ENCODE data around the gene FAM227B.
"Not testable (repeated sequence)": the region's sequence is repeated elsewhere in the genome, so short reads cannot be mapped to it uniquely, and the experiment has no call there.

The FAM227B gene

DNA sequence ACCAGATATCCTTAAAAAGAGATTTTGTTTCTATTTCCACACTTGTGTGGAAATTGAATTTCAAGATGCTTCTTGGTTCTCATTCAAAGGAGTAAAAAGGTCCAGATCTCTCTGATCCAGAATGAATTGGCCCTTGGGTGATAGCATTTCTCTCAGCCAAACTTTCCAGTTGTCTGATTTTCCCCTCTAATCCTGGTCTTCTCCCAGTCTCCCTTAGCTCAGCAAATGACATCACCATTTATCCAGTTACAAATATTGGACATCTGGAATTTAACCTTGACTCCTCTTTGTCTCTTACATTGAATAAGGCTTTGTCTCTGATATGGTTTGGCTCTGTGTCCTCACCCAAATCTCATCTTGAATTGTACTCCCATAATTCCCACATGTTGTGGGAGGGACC, 207.8 kb downstream of the FAM227B start:
- Histone ChIP-seq H3K4me3 (ENCODE audit: insufficient read depth, low read depth, low read length, poor library complexity, severe bottlenecking) (no peak overlapping the region), H3K36me3 (ENCODE audit: control insufficient read depth, insufficient read depth, low read length) (no peaks in the 10 kb centered on the region), H3K9me3 (ENCODE audit: control insufficient read depth, low read length) (no peaks in the 10 kb centered on the region), H3K4me1 (ENCODE audit: control insufficient read depth, insufficient read depth, low read length, poor library complexity, severe bottlenecking) (no peaks in the 10 kb centered on the region), H3K27me3 (replicated peaks; ENCODE audit: control insufficient read depth, insufficient read depth, low read length, poor library complexity, severe bottlenecking) (no peaks in the 10 kb centered on the region), H3K27ac (ENCODE audit: insufficient read depth, low read length, poor library complexity, severe bottlenecking) (no peak overlapping the region)
- DNase-seq, result no peak

DNA sequence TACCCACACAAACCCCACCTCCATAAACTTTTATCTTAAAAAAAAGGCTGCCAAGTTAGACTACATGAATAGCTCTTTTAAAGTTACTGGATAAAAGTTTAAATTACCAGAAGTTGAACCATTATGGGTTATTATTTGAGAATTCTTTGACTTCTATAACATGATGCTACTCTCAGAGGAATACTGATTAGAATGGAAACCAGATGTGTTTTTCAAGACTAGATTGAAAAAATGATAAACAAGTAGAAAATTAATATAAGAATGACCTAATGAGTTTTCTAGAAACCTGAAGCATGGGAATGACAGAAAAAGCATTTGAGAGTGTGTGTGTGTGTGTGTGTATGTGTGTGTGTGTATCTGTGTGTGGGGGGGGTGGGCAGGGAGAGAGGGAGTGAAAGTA, 210.0 kb downstream of the FAM227B start:
- DNase-seq, result no peak
- Histone ChIP-seq H3K4me3 (ENCODE audit: insufficient read depth, low read depth, low read length, poor library complexity, severe bottlenecking) (no peak overlapping the region), H3K27ac (ENCODE audit: insufficient read depth, low read length, poor library complexity, severe bottlenecking) (no peak overlapping the region), H3K9me3 (ENCODE audit: control insufficient read depth, low read length) (no peaks in the 10 kb centered on the region), H3K36me3 (ENCODE audit: control insufficient read depth, insufficient read depth, low read length) (no peaks in the 10 kb centered on the region), H3K27me3 (replicated peaks; ENCODE audit: control insufficient read depth, insufficient read depth, low read length, poor library complexity, severe bottlenecking) (no peaks in the 10 kb centered on the region), H3K4me1 (ENCODE audit: control insufficient read depth, insufficient read depth, low read length, poor library complexity, severe bottlenecking) (no peaks in the 10 kb centered on the region)

DNA sequence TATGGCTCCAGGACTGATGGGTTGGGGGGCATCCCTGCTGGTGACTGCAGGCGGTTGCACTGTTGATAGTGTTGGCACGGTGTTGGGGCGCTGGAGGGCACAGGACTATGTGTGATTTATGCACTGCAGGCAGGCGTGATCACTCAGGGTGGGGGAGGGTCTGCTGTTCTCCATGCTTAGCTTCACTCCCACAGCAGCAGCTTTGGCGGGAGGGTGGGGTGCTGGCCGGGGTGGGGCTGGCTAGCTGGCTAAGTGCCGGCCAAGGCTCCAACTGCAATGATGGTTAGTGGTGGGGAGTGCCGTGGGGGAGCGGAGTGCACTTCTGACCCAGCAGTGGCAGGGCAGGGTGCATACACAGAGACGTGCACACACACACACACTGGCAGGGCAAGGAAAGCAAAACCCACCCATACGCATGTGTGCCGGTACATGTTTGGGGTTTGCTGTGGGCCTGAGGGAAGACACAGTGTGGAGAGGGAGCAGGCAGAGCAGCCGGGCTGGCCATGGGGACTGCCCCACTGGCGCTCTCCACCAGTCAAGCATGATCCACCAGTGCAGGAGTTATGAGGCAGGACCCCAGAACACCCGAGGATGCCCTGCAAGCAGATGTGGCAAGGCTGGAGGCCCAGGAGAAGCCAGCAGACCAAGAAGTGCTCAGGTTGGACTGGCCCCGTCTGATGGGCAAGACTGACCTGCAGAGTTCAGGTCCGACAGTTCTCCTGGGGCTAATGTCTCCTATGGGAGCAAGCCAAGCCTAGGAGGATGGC, 214.1 kb downstream of the FAM227B start:
- Histone ChIP-seq H3K4me1 (ENCODE audit: control insufficient read depth, insufficient read depth, low read length, poor library complexity, severe bottlenecking) (no peaks in the 10 kb centered on the region), H3K4me3 (ENCODE audit: insufficient read depth, low read depth, low read length, poor library complexity, severe bottlenecking) (no peak overlapping the region)
- no peak for DNase-seq

DNA sequence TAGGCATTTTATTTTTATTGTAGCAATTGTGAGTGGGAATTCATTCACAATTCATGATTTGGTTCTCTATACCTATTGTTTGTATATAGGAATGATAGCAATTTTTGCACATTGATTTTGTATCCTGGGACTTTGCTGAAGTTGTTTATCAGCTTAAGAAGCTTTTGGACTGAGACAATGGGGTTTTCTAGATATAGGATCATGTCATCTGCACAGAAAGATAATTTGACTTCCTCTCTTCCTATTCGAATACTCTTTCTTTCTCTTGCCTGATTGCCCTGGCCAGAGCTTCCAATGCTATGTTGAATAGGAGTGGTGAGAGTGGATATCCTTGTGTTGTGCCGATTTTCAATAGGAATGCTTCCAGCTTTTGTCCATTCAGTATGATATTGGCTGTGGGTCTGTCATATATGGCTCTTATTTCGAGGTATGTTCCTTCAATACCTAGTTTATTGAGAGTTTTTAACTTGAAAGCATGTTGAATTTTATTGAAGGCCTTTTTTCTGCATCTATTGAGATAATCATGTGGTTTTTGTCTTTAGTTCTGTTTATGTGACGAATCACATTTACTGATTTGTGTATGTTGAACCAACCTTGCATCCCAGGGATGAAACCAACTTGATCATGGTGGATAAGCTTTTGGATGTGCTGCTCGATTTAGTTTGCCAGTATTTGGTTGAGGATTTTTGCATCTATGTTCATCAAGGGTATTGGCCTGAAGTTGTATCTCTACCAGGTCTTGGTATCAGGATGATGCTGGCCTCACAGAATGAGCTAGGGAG, 217.9 kb downstream of the FAM227B start:
- DNase-seq; H3K4me3 ChIP-seq (ENCODE audit: insufficient read depth, low read depth, low read length, poor library complexity, severe bottlenecking); H3K4me1 ChIP-seq (ENCODE audit: control insufficient read depth, insufficient read depth, low read length, poor library complexity, severe bottlenecking); H3K9me3 ChIP-seq (ENCODE audit: control insufficient read depth, low read length); H3K27me3 ChIP-seq (replicated peaks; ENCODE audit: control insufficient read depth, insufficient read depth, low read length, poor library complexity, severe bottlenecking); H3K36me3 ChIP-seq (ENCODE audit: control insufficient read depth, insufficient read depth, low read length); H3K27ac ChIP-seq (ENCODE audit: insufficient read depth, low read length, poor library complexity, severe bottlenecking): not testable (repeated sequence)

More for the DNA sequence above, 214.1 kb downstream of the FAM227B start:
- Histone ChIP-seq H3K9me3 (ENCODE audit: control insufficient read depth, low read length) (no peaks in the 10 kb centered on the region), H3K27me3 (replicated peaks; ENCODE audit: control insufficient read depth, insufficient read depth, low read length, poor library complexity, severe bottlenecking) (no peaks in the 10 kb centered on the region), H3K27ac (ENCODE audit: insufficient read depth, low read length, poor library complexity, severe bottlenecking) (no peak overlapping the region), H3K36me3 (ENCODE audit: control insufficient read depth, insufficient read depth, low read length) (no peaks in the 10 kb centered on the region)

DNA sequence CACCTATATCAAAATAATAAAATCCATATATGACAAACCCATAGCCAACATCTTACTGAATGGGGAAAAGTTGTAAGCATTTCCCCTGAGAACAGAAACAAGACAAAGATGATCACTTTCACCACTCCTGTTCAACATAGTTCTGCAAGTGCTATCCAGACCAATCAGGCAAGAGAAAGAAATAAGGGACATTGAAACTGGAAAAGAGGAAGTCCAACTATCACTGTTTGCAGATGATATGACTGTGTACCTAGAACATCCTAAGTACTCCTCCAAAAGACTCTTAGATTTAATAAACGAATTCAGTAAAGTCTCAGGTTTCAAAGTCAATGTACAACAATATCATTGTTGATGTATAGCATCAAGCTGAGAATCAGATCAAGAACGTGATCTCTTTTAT, 233.1 kb downstream of the FAM227B start:
- Histone ChIP-seq H3K4me3 (ENCODE audit: insufficient read depth, low read depth, low read length, poor library complexity, severe bottlenecking) (no peak overlapping the region), H3K36me3 (ENCODE audit: control insufficient read depth, insufficient read depth, low read length) (no peaks in the 10 kb centered on the region), H3K27me3 (replicated peaks; ENCODE audit: control insufficient read depth, insufficient read depth, low read length, poor library complexity, severe bottlenecking) (no peaks in the 10 kb centered on the region), H3K27ac (ENCODE audit: insufficient read depth, low read length, poor library complexity, severe bottlenecking) (no peak overlapping the region), H3K4me1 (ENCODE audit: control insufficient read depth, insufficient read depth, low read length, poor library complexity, severe bottlenecking) (no peaks in the 10 kb centered on the region), H3K9me3 (ENCODE audit: control insufficient read depth, low read length) (no peaks in the 10 kb centered on the region)
- DNase-seq, result no peak

DNA sequence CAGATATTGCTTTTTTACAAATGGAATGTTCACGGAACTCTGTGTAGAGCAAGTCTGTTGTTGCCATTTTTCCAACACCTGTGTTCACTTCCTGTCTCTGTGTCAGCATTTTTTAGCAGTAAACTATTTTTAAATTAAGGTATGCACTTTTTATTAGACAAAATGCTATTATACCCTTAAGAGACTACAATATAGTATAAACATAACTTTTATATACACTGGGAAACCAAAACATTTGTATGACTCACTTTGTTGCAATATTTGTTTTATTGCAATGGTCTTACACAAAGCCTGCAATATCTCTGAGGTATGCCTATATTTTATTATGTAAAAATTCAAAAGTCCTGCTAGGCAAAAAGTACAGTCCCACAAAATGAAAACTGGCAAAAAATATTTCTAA, 237.4 kb downstream of the FAM227B start:
- Histone ChIP-seq H3K36me3 (ENCODE audit: control insufficient read depth, insufficient read depth, low read length) (no peaks in the 10 kb centered on the region), H3K4me1 (ENCODE audit: control insufficient read depth, insufficient read depth, low read length, poor library complexity, severe bottlenecking) (no peaks in the 10 kb centered on the region), H3K9me3 (ENCODE audit: control insufficient read depth, low read length) (no peaks in the 10 kb centered on the region), H3K27ac (ENCODE audit: insufficient read depth, low read length, poor library complexity, severe bottlenecking) (no peak overlapping the region), H3K27me3 (replicated peaks; ENCODE audit: control insufficient read depth, insufficient read depth, low read length, poor library complexity, severe bottlenecking) (no peaks in the 10 kb centered on the region), H3K4me3 (ENCODE audit: insufficient read depth, low read depth, low read length, poor library complexity, severe bottlenecking) (no peak overlapping the region)
- no peak for DNase-seq

DNA sequence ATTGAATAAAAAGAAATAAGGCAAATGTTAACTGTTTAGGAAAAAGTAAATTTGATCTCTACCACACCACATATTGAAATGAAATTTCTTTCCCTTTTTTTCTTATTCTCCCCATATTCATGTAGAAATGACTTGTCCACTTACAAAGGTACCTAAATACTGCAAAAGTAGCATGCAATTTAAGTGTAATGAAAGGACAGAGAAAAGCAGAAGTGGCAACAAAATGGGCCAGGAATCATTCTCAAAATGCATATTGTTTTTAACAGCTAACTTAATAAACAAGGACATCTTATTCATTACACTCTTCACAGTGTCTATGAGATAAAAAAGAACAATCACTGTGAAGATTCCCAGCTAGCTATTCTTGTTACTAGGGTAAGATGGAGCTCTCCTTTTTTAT, 238.2 kb downstream of the FAM227B start:
- no peak overlapping the region for H3K4me3 ChIP-seq (ENCODE audit: insufficient read depth, low read depth, low read length, poor library complexity, severe bottlenecking)
- H3K9me3 ChIP-seq (ENCODE audit: control insufficient read depth, low read length), result no peaks in the 10 kb centered on the region
- H3K27me3 ChIP-seq (replicated peaks; ENCODE audit: control insufficient read depth, insufficient read depth, low read length, poor library complexity, severe bottlenecking), result no peaks in the 10 kb centered on the region
- no peaks in the 10 kb centered on the region for H3K36me3 ChIP-seq (ENCODE audit: control insufficient read depth, insufficient read depth, low read length)
- no peak overlapping the region for H3K27ac ChIP-seq (ENCODE audit: insufficient read depth, low read length, poor library complexity, severe bottlenecking)
- H3K4me1 ChIP-seq (ENCODE audit: control insufficient read depth, insufficient read depth, low read length, poor library complexity, severe bottlenecking), result no peaks in the 10 kb centered on the region
- no peak for DNase-seq

DNA sequence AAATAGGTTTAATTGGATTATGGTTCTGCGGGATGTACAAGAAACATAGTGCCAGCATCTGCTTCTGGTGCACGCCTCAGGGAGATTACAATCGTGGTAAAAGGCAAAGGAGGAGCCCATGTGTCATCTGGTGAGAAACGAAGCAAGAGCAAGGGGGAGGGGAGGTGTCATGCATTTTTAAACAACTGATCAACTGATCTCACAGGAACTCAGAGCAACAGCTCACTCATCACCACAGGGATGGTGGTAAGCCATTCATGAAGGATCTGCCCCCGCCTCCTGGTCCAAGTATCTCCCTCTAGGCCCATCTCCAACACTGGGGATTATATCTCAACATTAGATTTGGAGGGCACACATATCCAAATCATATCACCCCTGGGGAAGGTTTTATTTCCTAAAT, 239.7 kb downstream of the FAM227B start:
- no peaks in the 10 kb centered on the region for H3K9me3 ChIP-seq (ENCODE audit: control insufficient read depth, low read length)
- no peak for DNase-seq
- H3K36me3 ChIP-seq (ENCODE audit: control insufficient read depth, insufficient read depth, low read length), result no peaks in the 10 kb centered on the region
- H3K27me3 ChIP-seq (replicated peaks; ENCODE audit: control insufficient read depth, insufficient read depth, low read length, poor library complexity, severe bottlenecking), result no peaks in the 10 kb centered on the region
- H3K27ac ChIP-seq (ENCODE audit: insufficient read depth, low read length, poor library complexity, severe bottlenecking), result no peak overlapping the region
- H3K4me3 ChIP-seq (ENCODE audit: insufficient read depth, low read depth, low read length, poor library complexity, severe bottlenecking), result no peak overlapping the region
- no peaks in the 10 kb centered on the region for H3K4me1 ChIP-seq (ENCODE audit: control insufficient read depth, insufficient read depth, low read length, poor library complexity, severe bottlenecking)

DNA sequence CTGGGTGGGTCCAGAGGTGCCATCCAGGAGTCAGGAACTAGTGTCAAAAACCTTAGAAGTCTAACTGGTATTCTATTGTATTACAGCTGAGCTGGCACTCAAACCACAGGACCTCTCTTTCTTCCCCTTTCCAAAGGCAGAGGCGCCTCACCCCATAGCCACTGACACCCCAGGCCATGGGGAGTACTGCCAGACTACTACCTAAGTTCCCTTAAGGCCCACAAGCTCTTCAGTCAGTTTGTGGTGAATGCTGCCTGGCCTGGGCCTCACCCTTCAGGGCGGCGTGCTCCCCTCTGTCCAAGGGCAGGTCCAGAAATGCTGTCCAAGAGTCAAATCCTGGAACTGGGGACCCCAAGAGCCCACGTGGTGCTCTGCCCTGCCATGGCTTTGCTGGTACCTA, 240.6 kb downstream of the FAM227B start:
- Histone ChIP-seq H3K4me1 (ENCODE audit: control insufficient read depth, insufficient read depth, low read length, poor library complexity, severe bottlenecking) (no peaks in the 10 kb centered on the region), H3K27ac (ENCODE audit: insufficient read depth, low read length, poor library complexity, severe bottlenecking) (no peak overlapping the region), H3K27me3 (replicated peaks; ENCODE audit: control insufficient read depth, insufficient read depth, low read length, poor library complexity, severe bottlenecking) (no peaks in the 10 kb centered on the region), H3K36me3 (ENCODE audit: control insufficient read depth, insufficient read depth, low read length) (no peaks in the 10 kb centered on the region), H3K9me3 (ENCODE audit: control insufficient read depth, low read length) (no peaks in the 10 kb centered on the region), H3K4me3 (ENCODE audit: insufficient read depth, low read depth, low read length, poor library complexity, severe bottlenecking) (no peak overlapping the region)
- no peak for DNase-seq

DNA sequence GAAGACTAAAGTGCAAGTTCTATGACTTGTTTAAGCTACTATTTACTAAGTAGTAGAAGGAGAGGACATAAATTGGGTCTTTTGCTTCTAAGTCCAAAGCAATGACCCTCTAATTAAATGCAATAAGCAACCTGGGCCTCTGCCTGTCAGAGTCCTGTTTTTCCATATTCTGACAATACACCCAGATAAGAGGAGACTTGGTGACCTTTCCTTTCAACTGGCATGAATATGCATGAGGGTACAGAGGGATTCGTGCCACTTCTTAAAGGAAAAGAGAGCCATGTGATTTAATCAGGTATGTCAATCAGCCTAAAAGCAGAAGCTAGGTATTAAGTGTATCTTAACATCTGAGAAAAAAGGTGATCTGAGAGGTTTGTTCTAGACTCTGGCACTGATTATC, 248.3 kb downstream of the FAM227B start:
- no peak for DNase-seq
- no peaks in the 10 kb centered on the region for H3K27me3 ChIP-seq (replicated peaks; ENCODE audit: control insufficient read depth, insufficient read depth, low read length, poor library complexity, severe bottlenecking)
- no peaks in the 10 kb centered on the region for H3K36me3 ChIP-seq (ENCODE audit: control insufficient read depth, insufficient read depth, low read length)
- H3K4me1 ChIP-seq (ENCODE audit: control insufficient read depth, insufficient read depth, low read length, poor library complexity, severe bottlenecking), result no peaks in the 10 kb centered on the region
- H3K9me3 ChIP-seq (ENCODE audit: control insufficient read depth, low read length), result no peaks in the 10 kb centered on the region
- H3K27ac ChIP-seq (ENCODE audit: insufficient read depth, low read length, poor library complexity, severe bottlenecking), result no peak overlapping the region
- no peak overlapping the region for H3K4me3 ChIP-seq (ENCODE audit: insufficient read depth, low read depth, low read length, poor library complexity, severe bottlenecking)

All from effector memory CD4-positive, alpha-beta T cell (primary cell).